Lung (tissue), 16 donors: ENCODE measurements around the gene ADAMTS16. TPM values are rescaled to one million over a fixed set of nuclear protein-coding genes. Genes with fewer than 3 reads are reported as not detected.
A peak's percentile ranks its signal among the peaks of the same experiment; 100 is the strongest.

Experiments
- ATAC-seq: fragments of 200-7000 bp; cut with Tn5 transposase; one replicate; pipeline ENCODE4 v1.9.1; 2020; ENCODE audit warnings: moderate number of reproducible peaks; ENCODE audit not compliant: insufficient read depth, low FRiP score
- DNase-seq, 3 donors: peaks; one replicate each; pipeline ENCODE4 v3.0.0-alpha.2; 2013 to 2017
- H3K27ac ChIP-seq, 2 donors: one replicate each; pipeline ENCODE4 v1.5.1; 2013; ENCODE audit warnings: mild to moderate bottlenecking in 2 of 2, moderate library complexity in 2 of 2, control low read depth in 1 of 2, inconsistent platforms in 1 of 2, low read depth in 1 of 2, low read length in 1 of 2
- H3K27me3 ChIP-seq, 3 donors: one replicate each; pipeline ENCODE4 v1.5.1; 2013; ENCODE audit warnings: low read length in 2 of 3; ENCODE audit not compliant: control insufficient read depth in 3 of 3, insufficient read depth in 3 of 3
- H3K36me3 ChIP-seq, 4 donors: one replicate each; pipeline ENCODE4 v1.5.1; 2013; ENCODE audit warnings: low read length in 4 of 4, mild to moderate bottlenecking in 1 of 4, moderate library complexity in 1 of 4; ENCODE audit not compliant: control insufficient read depth in 4 of 4, insufficient read depth in 4 of 4
- H3K4me1 ChIP-seq, 5 donors: one replicate each; pipeline ENCODE4 v1.5.1; 2013; ENCODE audit warnings: low read length in 5 of 5, mild to moderate bottlenecking in 2 of 5, moderate library complexity in 1 of 5; ENCODE audit not compliant: control insufficient read depth in 5 of 5, insufficient read depth in 5 of 5
- H3K4me3 ChIP-seq: one replicate; pipeline ENCODE4 v1.5.1; 2013; ENCODE audit warnings: mild to moderate bottlenecking, control low read depth, moderate library complexity
- H3K9ac ChIP-seq, 2 donors: one replicate each; pipeline ENCODE4 v1.5.1; 2013; ENCODE audit warnings: low read length in 2 of 2, control low read depth in 1 of 2; ENCODE audit not compliant: insufficient read depth in 1 of 2
- H3K9me3 ChIP-seq, 4 donors: one replicate each; pipeline ENCODE4 v1.5.1; 2013; ENCODE audit warnings: low read length in 3 of 4, mild to moderate bottlenecking in 1 of 4, moderate library complexity in 1 of 4; ENCODE audit not compliant: control insufficient read depth in 4 of 4, insufficient read depth in 3 of 4
- WGBS, 2 donors: extraction: QIAGEN DNeasy Blood & Tissue Kit; methylation state at CpG; one replicate each; pipeline ENCODE4 v1.1.7; 2013; 5-methylcytosine and 5-hydroxymethylcytosine counted together
- long read RNA-seq, 5 donors: transcript quantifications; one replicate each; lab custom pipeline, GENCODE V29; 2026
- polyA plus RNA-seq, 2 donors: library from polyadenylated mRNA; stranded (reverse); fragments of 200-250 nt; gene quantifications; one replicate each; pipeline ENCODE4 v1.2.1, GENCODE V29; 2013
- total RNA-seq, 2 donors: library from RNA; depleted of rRNA in 1 of 2; stranded (reverse); fragments of >200 nt in 1 of 2; gene quantifications; one replicate each; pipeline ENCODE4 v1.2.1, GENCODE V29; 2014 to 2021
- TF ChIP-seq, protein P1 (sequence below): IDR thresholded peaks from 2 replicates; pipeline ENCODE4 v1.5.1; 2012; ENCODE audit warnings: mild to moderate bottlenecking; ENCODE audit errors: control extremely low read depth, extremely low read depth
- donor health status: control.
- donor health status: control.
- donor health status: Bipolar disorder and iron deficiency.
- donor health status: healthy.
- donor health status: DM: yes; HTN: yes; CAD: no.

ADAMTS16 gene, protein sequence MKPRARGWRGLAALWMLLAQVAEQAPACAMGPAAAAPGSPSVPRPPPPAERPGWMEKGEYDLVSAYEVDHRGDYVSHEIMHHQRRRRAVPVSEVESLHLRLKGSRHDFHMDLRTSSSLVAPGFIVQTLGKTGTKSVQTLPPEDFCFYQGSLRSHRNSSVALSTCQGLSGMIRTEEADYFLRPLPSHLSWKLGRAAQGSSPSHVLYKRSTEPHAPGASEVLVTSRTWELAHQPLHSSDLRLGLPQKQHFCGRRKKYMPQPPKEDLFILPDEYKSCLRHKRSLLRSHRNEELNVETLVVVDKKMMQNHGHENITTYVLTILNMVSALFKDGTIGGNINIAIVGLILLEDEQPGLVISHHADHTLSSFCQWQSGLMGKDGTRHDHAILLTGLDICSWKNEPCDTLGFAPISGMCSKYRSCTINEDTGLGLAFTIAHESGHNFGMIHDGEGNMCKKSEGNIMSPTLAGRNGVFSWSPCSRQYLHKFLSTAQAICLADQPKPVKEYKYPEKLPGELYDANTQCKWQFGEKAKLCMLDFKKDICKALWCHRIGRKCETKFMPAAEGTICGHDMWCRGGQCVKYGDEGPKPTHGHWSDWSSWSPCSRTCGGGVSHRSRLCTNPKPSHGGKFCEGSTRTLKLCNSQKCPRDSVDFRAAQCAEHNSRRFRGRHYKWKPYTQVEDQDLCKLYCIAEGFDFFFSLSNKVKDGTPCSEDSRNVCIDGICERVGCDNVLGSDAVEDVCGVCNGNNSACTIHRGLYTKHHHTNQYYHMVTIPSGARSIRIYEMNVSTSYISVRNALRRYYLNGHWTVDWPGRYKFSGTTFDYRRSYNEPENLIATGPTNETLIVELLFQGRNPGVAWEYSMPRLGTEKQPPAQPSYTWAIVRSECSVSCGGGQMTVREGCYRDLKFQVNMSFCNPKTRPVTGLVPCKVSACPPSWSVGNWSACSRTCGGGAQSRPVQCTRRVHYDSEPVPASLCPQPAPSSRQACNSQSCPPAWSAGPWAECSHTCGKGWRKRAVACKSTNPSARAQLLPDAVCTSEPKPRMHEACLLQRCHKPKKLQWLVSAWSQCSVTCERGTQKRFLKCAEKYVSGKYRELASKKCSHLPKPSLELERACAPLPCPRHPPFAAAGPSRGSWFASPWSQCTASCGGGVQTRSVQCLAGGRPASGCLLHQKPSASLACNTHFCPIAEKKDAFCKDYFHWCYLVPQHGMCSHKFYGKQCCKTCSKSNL
- total RNA-seq (under 1 TPM; 0.09 to 0.97 TPM), polyA plus RNA-seq (not detected)
- long read RNA-seq, donor 1, result 0 reads
- long read RNA-seq, donor 2, partial matches to known transcripts, result 0 of 1 reads
- long read RNA-seq, donor 2, other reads (novel, unspliced or antisense), result 0 of 1 reads
- long read RNA-seq, donor 3, result 0 reads
- long read RNA-seq, donor 4, result 0 reads
- long read RNA-seq, donor 5, result 0 reads

DNA sequence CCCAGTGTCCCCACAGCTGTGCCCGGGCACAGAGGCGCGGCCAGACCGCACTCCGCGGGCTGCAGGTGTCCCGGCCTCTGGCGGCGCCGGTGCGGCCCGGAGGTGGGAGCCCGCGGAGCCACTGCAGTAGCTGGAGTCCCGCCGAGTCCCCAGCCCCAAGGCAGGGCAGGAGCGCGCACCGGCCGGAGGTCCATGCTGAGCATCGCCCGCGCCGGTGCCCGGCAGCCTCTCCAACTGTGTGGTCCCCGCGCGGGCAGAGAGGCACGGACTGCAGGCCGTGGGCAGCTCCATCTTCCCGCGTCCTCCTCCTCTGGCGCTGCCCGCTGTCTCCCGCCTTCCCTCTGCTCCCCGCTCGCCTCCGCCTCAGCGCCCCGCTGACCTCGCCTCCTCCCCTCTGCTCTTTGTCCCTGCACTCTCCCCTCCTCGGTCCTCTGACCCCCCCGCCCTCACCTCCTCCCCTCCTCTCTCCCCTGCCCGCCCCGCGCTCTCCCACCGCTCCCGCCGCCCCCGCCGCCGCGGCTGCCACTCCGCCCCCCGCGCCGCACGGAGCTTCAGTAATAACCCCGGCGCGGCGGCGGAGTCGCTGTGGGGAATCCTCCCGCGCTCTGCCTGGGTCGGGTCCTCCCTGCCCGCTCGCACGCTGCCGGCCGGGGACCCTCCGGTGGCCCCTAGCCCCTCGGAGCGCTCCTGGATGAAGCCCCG is at the start of gene ADAMTS16:
TSS of gene ADAMTS16 (plus strand) at position 554 of the 702 bp plus-strand sequence. CDS start at position 692, 138 bp downstream.
- TF ChIP-seq, protein P1, sequence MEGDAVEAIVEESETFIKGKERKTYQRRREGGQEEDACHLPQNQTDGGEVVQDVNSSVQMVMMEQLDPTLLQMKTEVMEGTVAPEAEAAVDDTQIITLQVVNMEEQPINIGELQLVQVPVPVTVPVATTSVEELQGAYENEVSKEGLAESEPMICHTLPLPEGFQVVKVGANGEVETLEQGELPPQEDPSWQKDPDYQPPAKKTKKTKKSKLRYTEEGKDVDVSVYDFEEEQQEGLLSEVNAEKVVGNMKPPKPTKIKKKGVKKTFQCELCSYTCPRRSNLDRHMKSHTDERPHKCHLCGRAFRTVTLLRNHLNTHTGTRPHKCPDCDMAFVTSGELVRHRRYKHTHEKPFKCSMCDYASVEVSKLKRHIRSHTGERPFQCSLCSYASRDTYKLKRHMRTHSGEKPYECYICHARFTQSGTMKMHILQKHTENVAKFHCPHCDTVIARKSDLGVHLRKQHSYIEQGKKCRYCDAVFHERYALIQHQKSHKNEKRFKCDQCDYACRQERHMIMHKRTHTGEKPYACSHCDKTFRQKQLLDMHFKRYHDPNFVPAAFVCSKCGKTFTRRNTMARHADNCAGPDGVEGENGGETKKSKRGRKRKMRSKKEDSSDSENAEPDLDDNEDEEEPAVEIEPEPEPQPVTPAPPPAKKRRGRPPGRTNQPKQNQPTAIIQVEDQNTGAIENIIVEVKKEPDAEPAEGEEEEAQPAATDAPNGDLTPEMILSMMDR, result no peak
- Histone ChIP-seq H3K9ac (no peak within 1 kb of the TSS), H3K4me3 (peak within 1 kb of the TSS; percentile 3), H3K27ac (no peak within 1 kb of the TSS), H3K36me3 (no peaks in the 10 kb centered on the region), H3K4me1 (peaks cover 0 to 10% (median 4%) of the 10 kb centered on the region in 5 donors), H3K9me3 (peaks cover 0 to 4% (median 0%) of the 10 kb centered on the region in 4 donors), H3K27me3 (peaks cover 11 to 23% (median 16%) of the 10 kb centered on the region in 3 donors)
- DNase-seq, result no peak
- 1 to 2% methylated on average over 57 to 76 of the region's 76 CpGs for WGBS, 2 donors
- no peak for ATAC-seq

DNA sequence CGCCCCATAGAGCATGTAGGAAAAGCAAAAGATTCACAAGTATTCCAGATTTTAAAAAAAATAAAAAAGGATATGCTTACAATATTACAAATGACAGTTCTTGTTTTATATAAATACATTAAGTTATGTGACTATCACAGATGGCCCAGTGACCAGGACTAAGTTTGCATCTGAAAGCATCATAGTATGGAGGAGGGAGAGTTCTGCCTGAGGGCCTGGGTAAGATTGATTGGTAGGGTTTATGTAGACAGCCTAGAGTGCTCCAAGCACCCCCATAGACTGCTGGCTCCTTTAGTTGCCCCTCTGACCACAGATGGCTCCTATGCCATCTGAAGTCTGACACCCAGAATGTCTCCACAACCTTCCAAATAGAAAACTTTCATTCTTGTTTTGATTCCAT is 48.0 kb upstream of the ADAMTS16 start:
- H3K27me3 ChIP-seq, result peaks cover 0 to 2% (median 0%) of the 10 kb centered on the region in 3 donors
- no peak for ATAC-seq
- H3K27ac ChIP-seq, result no peak overlapping the region
- no peak overlapping the region for H3K9ac ChIP-seq
- no peaks in the 10 kb centered on the region for H3K4me1 ChIP-seq
- TF ChIP-seq, protein P1, result no peak
- no peak overlapping the region for H3K4me3 ChIP-seq
- WGBS, 2 donors, result 0 to 62% methylated on average over 1 of the region's 1 CpG
- H3K9me3 ChIP-seq, result peaks cover 0 to 4% (median 0%) of the 10 kb centered on the region in 4 donors
- H3K36me3 ChIP-seq, result no peaks in the 10 kb centered on the region
- DNase-seq, result no peak

DNA sequence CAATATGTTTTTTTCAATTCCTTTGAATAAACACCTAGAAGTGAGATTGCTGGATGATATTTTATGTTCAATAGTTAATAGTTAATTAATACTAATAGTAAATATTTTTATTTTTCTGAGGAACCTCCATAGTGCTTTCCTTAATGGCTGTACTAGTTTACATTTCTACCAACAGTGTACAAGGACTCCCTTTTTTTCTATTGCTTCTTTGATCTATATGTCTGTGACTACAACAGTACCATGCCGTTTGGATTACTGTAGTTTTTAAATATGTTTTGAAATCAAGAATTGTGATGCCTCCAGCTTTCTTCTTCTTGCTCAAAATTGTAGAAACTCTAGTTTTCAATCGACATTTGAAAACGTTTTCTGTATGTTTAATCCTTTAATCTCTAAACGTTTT is 39.5 kb upstream of the ADAMTS16 start:
- Histone ChIP-seq H3K9ac (no peak overlapping the region), H3K9me3 (peaks cover 0 to 3% (median 0%) of the 10 kb centered on the region in 4 donors), H3K27ac (no peak overlapping the region), H3K4me1 (peaks cover 0 to 8% (median 0%) of the 10 kb centered on the region in 5 donors), H3K36me3 (no peaks in the 10 kb centered on the region), H3K4me3 (no peak overlapping the region), H3K27me3 (peaks cover 0 to 11% (median 0%) of the 10 kb centered on the region in 3 donors)
- 84 to 89% methylated on average over 4 of the region's 4 CpGs for WGBS, 2 donors
- TF ChIP-seq, protein P1, result no peak
- DNase-seq, result no peak
- ATAC-seq, result no peak
